HTERT RPE-1 (cell line): ENCODE data around the gene SLC7A4.
"Not testable (repeated sequence)": the region's sequence is repeated elsewhere in the genome, so short reads cannot be mapped to it uniquely, and the experiment has no call there.

Experiments
- in situ Hi-C: fragments of 300-500 bp; cut with MboI; formaldehyde crosslinking; loops from 4 replicates; pipeline ENCODE4 v1.14.3; 2020; ENCODE audit warnings: low sequenced_read_pairs

Gene SLC7A4

GRCh38 chr22:21032037-21032867 lies at the start of gene SLC7A4:
Gene SLC7A4, minus strand, starts transcription at chr22:21032561. Its CDS starts 749 bp downstream, at chr22:21031812.
- in situ Hi-C loops: no loop called here

- in situ Hi-C loops: no loop called here
Measured at GRCh38 chr22:21080435-21081137, 48.2 kb upstream of the SLC7A4 start.

- in situ Hi-C loops: no loop called here
Measured at GRCh38 chr22:21079493-21079892, 47.1 kb upstream of the SLC7A4 start.

GRCh38 chr22:21078916-21079315 lies 46.6 kb upstream of the SLC7A4 start:
- in situ Hi-C loops: no loop called here

GRCh38 chr22:21077884-21078508 lies 45.6 kb upstream of the SLC7A4 start:
- in situ Hi-C loops: no loop called here

- in situ Hi-C loops: no loop called here
Measured at GRCh38 chr22:21076912-21077625, 44.7 kb upstream of the SLC7A4 start.

- in situ Hi-C loops: no loop called here
Measured at GRCh38 chr22:21075516-21076138, 43.3 kb upstream of the SLC7A4 start.

GRCh38 chr22:21074102-21074715 lies 41.8 kb upstream of the SLC7A4 start:
- in situ Hi-C loops: no loop called here

GRCh38 chr22:21073482-21073881 lies 41.1 kb upstream of the SLC7A4 start:
- in situ Hi-C loops: no loop called here

GRCh38 chr22:21073023-21073422 lies 40.7 kb upstream of the SLC7A4 start:
- in situ Hi-C loops: no loop called here

- in situ Hi-C loops: not testable (repeated sequence)
Measured at GRCh38 chr22:21071796-21072195, 39.4 kb upstream of the SLC7A4 start.

GRCh38 chr22:21070690-21071615 lies 38.6 kb upstream of the SLC7A4 start:
- in situ Hi-C loops: no loop called here

GRCh38 chr22:21069375-21069774 lies 37.0 kb upstream of the SLC7A4 start:
- in situ Hi-C loops: no loop called here

- in situ Hi-C loops: no loop called here
Measured at GRCh38 chr22:21068681-21069276, 36.4 kb upstream of the SLC7A4 start.

GRCh38 chr22:21067901-21068680 lies 35.7 kb upstream of the SLC7A4 start:
- in situ Hi-C loops: no loop called here

- in situ Hi-C loops: no loop called here
Measured at GRCh38 chr22:21067075-21067900, 34.9 kb upstream of the SLC7A4 start.
